Limb (tissue), 2 donors: ENCODE results near the gene MTERF1.
"Not testable (repeated sequence)": the region's sequence is repeated elsewhere in the genome, so short reads cannot be mapped to it uniquely, and the experiment has no call there.

Experiments
- DNase-seq, 2 donors: peaks; one replicate each; pipeline ENCODE4 v3.0.0-alpha.2; 2016; ENCODE audit errors: extremely low spot score in 2 of 2

MTERF1 gene

DNA sequence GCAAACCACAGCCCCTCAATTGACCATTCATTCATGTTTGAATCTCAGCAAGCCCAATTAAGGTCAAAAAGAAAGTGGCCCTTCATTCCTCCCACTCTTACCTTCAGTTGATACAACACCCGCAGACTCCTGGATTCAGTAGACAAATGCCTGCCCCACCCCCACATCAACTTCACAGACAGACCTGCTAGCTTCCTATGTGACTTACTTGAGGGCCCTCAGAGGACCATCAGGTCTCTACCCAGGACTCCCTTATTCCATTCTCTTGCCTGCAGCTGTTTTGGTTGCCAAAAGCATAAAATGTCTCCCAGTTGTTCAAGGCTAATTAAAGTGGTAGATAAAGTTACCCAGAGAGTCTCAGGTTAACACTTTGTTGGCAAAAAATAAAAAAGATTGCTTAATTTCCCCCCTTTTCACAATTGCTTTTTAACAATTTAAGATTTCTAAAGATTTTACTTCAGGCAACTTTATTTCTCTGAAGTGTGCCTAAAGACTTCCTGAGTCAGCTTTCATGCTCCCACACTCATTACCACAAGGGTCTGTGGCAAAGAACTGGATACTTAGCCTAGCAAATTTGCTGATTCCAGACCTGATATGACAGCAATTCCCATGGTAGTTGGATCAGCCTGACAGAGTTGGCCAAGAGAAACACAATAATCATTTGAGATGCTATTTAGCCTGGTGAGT lies 3.3 kb upstream of the MTERF1 start:
- DNase-seq, result no peak

DNA sequence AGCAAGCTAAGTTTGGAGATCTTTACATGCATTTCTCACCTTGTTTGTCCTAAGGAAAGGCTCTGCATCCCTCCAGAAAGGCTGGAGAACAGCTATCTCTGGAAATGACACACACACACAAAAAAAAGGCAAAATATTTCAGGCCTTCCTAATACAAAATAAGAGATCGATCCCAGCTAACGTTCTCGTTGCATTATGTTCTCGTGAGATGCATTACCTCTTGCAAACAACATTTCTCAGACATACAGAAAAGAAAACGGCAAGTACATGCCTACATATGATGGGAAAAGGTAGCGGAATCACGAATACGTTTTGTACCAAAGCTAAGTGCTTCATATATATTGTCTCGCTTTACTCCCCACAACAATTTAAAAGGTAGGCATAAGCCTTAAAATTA lies 488 bp downstream of the MTERF1 start:
- DNase-seq, result no peak

DNA sequence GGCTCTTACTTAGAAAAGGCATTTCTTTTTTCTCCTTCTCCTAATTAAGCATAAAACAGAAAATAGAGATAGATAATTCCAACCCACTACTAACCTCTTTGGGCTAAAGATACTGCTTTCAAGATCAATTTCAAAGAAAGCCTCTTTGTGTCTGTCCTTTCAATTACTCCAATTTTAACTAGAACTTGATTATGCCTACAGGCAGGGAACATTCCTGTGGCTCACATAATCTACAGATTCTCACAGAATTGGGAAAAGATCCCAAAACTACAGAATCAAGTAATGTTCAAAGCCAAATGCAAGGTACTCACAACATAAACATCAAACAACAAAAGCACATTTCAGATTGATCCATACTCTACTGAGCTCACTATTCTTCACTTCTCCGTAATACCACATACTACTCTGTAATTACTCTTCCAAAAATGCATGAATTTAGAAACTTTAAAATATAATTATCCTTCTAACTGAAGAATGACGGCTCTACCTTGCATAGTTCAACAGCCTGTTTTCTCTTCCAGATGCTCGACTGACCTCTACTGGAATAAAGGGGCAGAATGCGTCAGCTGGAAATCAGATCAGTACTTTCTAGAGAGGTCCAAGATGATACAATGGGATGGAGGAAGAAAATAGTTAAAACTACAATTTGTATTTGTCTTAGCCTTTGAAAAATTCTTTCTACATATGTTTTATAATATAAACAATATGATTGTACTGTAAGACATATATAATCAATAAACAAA lies 3.9 kb downstream of the MTERF1 start:
- DNase-seq, result peak in 1 of 2 donors; percentile 10

DNA sequence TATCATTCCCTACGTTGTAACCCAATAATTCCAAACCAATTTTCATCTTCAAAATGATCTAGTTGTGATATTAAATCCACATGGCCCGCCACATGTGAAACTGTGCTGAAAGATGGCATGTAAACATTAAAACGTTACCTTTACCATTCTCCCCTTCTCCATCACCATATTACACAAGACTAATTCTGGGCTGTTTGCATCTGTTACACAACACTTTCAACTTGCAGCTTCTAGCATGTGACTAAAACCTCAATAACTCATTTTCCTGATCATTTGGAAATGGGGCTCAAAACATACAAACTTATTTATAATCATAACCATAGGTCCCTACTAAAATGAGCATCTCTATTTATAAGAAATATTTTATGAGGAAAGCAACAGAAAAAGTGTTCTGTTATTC lies 4.7 kb downstream of the MTERF1 start:
- no peak for DNase-seq

DNA sequence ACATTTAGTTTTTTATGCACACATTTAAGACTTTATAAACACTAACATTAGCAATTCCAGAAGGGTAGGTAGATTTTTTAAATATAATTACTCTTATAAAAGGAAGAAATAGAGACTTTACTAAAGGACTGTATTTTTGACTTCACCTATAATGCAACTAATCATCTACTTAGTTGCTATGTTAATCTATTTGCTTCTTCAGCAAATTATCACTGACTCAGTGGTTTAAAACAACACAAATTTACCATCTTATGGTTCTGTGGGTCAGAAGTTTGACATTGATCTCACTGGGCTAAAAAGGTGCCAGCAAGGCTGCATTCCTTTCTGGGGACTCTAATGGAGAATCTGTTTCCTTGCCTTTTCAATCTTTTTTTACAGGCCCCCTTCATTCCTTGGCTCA lies 7.6 kb downstream of the MTERF1 start:
- no peak for DNase-seq

DNA sequence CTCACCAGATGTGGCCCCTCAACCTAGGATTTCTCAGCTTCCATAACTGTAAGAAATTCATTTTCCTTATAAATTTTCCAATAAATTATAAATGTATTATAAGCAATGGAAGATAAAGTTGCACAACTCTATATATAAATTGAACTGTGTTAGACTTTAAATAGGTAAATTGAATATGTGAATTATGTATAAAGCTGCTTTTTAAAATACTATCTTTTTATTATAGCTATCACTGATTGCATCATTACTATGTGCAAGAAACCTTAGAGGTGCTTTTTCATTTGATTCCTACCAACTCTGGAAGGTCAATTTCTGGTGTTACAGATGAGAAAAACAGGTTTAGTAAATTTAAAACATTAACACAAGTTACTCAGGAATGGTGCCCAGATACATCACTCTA lies 8.4 kb downstream of the MTERF1 start:
- DNase-seq, result no peak

DNA sequence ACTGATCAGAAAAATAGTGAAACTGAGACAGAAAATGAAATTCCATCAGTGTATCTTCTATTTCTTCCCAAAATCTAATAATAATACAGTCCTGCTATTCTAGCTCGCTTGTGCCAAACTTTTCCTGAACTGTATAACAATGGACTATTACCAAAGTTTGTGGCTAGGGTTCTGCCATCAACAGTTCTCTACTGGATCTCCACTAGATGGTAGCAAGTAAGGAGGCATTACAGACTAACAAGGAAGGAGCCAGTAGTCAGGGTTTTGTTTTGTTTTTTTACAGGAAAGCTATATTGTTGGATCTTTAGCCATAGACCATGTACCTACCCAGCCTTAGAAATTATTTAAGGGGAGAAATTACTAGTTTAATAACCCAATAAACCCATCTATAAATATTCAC lies 10.8 kb downstream of the MTERF1 start:
- DNase-seq, result no peak

DNA sequence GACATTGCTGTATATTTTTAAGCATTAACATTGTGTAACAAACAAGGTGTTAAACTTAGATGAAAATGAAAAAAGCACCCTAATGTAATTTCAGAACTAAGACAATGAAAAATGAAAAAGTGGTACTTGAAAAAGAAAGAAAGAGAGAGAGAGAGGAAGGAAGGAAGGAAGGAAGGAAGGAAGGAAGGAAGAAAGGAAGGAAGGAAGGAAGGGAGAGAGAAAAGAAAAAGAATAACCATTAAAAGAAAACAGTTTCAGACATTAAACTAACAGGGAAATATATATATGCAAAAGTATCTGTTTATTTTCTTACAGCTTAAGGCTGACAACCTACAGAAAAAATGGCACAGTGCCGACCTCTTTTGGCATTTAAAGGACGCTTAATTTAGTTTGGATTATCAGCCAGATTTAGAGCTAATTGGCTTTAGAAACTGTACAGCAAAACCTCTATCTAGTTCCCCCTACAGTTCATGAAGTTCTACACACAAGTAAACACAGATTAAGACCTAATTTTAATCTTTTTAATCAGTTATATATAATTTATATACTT lies 13.8 kb downstream of the MTERF1 start:
- DNase-seq, result no peak

DNA sequence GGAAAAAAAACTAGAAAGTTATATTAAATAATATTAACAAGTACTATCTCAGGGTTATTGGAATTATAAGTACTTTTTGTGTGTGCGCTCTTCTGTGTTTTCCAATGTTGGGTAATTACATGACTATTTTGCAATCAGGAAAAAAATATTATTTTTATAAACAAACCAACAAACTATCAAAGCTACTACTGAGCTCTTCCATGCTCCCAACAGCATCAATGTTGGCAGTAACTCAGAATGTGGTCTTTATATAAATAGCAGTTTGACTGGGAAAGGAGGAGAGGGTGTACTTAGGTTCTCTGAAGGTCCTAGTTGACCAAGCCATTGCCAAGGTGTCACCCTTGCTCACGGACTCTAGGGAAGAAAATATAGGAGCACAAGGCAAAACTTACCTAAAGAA lies 15.0 kb downstream of the MTERF1 start:
- no peak for DNase-seq

DNA sequence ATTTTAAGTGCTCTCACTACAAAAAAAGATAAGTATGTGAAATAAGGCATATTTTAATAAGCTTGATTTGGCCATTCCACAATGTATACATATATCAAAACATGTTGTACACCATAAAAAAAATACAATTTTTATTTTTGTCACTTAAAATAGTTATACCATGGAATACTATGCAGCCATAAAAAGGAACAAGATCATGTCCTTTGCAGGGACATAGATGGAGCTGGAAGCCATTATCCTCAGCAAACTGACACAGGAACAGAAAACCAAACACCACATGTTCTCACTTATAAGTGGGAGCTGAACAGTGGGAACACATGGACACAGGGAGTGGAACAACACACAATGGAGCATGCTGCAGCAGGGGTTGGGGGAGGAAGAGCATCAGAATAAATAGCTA lies 15.9 kb downstream of the MTERF1 start:
- DNase-seq, result not testable (repeated sequence)

DNA sequence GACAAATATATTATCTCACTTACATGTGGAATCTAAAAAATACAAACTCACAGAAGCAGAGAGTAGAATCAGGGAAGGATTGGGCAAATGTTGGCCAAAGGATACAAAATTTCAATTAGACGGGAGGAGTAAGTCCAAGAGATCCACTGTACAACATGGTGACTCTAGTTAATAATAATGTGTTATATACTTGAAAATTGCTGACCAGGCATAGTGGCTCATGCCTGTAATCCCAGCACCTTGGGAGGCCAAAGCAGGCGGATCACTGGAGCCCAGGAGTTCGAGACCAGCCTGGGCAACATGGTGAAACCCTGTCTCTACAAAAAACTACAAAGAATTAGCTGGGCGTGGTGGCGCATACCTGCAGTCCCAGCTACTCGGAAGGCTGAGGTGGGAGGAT lies 16.4 kb downstream of the MTERF1 start:
- no peak for DNase-seq

DNA sequence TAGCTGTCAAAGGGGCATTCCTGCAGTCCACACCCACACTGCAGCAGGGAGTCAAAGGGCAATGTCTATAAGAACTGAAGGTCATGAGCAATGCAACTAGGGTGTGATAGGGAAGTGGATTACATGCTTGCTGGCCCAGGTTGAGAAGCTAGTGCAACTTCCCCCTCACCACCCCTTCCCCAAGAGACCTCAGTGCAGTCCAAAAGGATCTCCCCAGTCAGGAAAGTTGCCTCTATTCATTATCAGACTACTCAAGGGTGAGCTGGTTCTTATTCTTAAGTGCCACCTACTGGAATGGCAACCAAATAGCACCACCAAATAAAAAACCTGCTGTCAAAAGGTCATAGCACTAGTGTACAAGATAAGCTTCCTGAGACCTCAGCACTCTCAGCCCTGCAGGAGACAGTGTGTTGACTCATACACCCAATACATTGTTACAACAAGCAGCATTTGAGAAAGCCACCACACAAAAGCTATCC lies 28.2 kb downstream of the MTERF1 start:
- DNase-seq, result no peak

DNA sequence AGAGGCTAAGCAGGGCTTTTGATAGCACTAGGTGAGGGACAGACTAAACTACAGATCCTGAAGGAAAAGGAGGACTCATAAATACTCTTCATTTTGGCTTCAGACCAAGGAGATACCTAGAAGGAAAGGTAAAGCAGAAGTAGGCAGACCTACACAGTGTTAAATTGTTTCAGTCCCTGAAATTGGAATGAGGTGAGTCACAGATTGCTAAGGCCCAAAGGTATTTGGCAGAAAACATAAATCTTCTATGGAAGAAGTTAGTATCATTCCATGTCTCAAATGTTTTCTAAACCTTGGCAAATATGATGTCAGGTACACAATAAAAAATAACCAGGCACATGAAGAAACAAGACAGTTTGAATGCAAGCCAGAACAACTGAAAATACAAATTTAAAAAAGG lies 30.0 kb downstream of the MTERF1 start:
- DNase-seq, result no peak

DNA sequence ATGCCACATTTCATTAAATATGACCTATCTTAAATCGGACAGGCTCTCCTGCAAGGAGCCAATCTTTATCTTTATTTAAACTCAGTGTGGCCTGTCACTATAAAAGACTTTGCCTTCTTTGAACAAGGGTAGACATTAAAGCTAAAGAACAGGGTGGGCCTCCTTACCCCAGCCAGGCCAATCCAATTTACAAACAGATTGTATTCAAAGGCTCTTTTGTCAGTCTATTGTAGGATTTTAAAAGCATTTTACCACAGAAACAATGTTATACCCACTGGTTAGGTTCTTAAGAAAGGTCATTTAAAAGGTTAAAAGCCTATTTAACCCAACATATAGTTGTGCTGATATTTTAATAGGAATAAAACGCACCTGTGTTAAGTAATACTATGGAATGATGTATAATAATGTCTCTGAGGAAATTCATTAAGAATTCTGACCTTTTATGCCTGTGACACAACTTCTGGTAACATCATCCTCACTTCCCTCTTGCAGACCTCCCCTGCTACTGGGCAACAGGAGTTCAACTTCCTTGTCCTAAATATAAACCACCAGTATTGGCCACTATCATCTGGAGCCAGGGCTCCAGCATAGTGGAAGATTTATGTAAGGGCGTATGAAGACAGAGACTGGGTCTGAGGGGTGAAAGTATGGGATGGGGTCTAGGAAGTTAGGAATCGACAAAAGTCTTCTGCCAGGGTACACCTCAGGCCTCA lies 32.5 kb downstream of the MTERF1 start:
- DNase-seq, result no peak

DNA sequence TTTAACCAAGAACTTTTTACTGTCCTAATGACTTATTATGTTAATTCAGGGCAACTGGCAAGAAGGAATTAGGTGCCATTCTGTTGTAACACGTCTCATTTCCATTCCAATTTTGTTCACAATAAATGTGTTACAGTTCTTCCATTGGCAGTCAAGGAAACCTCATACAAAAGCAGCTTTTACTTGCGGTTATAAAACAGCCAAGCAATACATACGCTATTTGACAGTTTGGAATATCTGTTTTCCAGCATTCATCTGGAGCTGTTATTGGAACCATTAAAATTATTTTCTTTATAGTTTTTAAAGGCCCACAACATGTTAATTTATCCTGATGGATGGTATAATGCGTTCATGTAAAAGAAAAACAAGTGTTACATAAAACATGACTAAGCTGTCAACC lies 33.3 kb downstream of the MTERF1 start:
- no peak for DNase-seq

DNA sequence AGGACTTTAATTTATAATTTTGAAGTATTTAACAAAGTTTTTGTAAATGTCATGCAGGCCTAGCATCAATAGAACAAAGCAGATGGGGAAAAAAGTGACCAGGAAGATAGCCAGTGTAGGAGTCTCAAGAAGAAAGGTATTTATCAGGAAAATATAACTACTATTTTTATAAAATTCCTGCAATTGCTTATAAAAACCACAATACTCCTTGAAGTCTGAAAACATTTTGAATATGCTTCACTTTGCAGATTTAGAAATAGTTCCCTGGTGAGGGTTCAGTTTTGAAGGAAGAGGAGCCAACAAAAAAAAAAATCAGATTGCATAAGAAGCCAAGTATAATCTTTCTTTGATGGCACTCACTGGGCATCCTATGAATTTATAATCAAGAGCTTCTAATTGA lies 34.1 kb downstream of the MTERF1 start:
- no peak for DNase-seq

DNA sequence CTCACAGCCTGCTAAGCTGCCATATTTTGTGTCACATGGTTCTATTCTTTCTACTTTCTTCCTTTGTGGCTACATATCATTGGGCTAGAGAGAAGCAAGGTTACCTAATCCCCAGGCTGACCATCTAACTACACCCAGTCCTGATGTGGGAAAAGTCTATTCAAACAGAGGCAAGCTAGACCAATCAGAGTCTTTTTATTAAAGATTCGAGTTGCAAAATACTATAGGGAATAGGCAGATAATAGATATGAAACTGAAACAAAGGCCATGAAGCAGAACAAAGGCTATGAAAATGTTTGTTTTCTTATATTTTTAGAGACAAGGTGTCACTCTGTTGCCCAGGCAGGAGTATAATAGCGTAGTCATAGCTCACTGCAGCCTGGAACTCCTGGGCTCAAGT lies 36.7 kb downstream of the MTERF1 start:
- no peak for DNase-seq

DNA sequence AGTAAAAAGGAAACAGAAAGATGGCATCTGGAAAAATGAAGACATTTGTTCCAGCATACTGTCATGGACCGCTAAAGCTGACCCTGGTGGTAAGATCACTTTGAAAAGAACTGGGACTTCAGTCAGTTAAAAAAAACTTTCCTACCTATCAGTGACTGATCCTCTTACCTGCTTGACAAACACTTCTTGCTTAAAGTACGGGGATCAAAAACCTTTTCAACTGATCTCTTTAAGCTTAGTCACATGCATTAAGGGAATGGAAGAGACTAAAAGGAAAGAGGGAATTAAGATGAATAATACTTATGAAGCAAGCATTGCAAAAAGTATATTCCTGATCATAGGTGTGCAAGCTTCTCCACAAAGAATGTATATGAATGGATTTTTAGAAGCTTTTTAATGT lies 42.1 kb downstream of the MTERF1 start:
- DNase-seq, result no peak

DNA sequence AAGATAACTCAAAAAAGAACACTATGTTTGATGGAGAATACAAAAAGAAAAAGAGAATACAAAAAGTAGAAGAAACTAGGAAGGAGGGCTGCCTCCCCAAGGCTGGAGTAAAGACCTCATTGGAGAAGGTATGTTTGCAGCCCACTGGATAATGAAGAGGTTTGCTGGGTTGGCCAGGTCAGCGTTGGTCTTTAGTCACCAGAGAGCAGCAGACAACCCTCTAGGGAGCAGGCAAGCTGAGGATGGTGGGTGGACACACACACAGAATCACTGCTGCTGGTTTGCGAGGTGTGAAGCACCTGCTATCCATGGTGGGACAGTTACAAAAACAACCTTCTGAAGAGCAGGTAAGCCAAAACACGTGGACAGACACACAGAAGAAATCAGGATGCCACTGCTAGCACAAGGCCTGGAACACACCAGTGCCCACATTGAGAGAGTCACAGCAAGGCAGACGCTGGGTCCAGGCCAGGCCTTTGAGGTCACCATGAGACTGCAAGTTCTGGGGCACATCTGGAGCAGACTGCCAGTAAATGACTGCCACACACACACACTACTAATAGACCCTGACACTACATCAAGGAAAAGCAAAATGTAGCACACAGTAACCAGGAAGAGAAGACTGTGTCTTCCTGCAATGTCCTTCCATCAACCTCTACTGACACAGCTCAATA lies 43.0 kb downstream of the MTERF1 start:
- DNase-seq, result no peak

DNA sequence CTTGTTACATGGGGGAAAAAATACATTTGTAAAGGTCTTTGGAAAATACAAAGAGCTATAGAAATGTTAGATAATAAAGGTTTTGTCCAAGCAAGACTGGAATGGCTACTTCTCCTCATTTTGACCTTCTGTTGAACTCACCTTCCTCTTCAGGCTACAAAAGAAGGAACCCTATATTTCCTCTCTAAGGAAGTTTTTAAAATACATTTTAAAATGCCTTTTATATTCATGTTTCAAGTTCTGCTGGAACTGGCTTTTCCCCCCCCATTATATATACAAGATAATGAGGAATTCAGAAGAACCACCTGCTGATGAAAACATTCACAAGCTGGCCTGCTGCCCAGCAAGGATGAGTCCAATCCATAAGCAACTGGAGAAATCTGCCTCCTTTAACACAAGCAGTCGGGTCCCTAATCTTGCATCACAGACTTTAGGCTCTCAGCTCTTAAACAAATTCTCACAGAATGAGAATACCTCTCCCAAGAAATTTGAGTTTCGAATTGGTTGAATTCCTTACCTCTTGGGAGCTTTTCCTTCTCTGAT lies 44.6 kb downstream of the MTERF1 start:
- no peak for DNase-seq

DNA sequence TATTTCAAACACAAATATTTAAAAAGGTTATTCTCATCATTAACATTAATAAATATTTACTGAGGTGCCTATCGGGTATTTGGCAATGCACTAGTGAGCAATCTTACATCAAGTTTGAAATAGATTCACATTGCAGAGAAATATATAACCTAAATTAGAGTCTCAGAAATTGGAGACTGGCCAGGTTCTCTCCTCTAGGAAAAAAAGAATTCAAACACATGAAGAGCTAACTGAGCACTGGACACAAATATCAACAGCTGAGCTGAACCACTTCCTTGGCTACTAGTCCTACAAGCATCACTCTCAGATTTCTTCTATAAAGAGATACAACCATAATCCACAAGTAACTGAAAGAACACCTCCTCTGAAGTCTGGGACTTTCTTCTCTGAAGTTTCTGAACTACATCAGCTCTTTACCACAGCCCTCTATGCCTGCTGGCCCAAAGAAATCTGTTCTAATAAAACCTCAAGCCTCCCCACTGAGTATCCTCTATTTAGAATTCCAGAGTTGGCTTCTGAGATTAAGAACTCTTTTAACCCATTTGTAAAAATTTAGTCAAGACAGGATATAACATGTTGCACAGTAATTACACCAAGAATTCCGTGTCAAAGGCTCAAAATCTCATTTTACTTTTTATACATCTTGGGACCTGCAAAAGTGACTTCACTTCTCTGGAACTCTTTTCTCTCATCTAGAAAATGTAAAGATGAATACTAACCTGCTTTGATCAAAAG lies 45.2 kb downstream of the MTERF1 start:
- no peak for DNase-seq
